HG03565 (cell line): Measurements from ENCODE around the gene GPR160.
"Not testable (repeated sequence)": the region's sequence is repeated elsewhere in the genome, so short reads cannot be mapped to it uniquely, and the experiment has no call there.

Experiments used
- ATAC-seq: cut with Tn5 transposase; IDR thresholded peaks from one replicate; pipeline ENCODE4 v1.9.1; 2021; ENCODE audit warnings: mild to moderate bottlenecking, moderate library complexity; ENCODE audit not compliant: unreplicated experiment

The GPR160 gene

DNA sequence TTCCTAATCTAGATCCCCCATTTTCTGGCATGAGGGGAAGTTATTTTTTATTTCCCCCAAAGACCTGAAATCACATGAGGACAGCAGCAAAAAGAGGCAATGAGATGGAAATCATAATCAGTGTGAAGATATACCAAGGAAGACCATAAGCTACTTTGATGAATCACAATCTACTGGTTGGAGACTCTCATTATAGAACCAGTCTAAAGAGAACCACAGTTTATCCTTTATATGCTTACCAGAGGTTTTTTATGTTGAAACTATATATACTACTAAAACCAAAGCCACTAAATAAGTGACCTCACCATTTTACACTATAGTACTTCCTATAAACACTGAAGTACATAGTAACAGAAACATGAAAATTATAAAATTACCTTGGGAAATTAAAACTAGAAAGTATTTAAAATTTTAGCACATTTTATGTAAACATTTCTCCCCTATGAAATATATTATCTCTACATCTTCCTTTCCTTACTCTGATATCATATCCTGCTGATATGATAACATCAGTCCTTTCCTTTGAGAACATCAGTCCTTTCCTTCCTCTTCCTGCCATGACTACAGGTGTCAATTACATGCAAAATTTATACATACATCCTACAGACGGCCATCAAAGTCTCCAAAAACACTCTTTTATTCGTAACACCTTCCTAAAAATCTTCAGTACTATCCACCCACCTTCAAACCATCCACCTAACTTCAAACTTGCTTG lies 71.9 kb downstream of the GPR160 start:
- ATAC-seq: no peak

DNA sequence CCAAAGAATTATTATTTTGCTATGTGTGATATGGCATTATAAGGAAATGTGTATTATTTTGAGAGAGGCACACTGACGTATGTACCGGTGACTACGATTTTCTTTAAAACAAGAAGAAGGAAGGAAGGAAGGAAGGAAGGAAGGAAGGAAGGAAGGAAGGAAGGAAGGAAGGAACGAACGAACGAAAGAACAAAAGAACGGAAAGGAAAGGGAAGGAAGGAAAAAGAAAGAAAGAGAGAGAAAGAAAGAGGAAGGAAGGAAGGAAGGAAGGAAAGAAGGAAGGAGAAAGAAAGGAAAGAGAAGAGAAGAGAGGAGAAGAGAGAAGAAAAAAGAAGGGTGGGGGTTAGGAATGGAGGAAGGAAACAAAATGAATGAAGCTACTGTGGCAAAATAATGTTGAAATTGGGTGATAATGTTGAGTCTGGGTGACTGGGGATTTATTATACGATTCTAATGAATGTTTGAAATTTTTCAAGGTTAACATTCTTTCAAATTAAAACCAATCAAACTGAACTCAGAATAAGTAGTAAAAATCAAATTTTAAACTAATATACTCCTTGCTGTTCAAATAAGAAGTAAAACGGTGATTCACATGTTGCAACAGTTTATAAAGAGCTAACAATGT lies 73.5 kb downstream of the GPR160 start:
- ATAC-seq: no peak

DNA sequence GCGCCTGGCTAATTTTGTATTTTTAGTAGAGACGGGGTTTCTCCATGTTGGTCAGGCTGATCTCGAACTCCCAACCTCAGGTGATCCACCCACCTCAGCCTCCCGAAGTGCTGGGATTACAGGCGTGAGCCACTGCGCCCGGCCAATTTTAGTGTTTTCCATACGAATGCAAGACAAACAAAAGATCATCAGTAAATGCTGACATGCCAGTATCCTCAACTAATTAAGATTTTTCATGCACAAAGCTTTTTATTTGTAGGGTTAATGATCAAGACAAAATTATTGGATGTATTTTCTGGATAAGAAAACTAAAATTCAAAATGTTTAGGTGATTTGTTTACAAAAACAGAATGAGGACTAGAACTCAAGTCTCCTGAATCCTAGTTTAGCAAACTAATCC lies 76.4 kb downstream of the GPR160 start:
- not testable (repeated sequence) for ATAC-seq

DNA sequence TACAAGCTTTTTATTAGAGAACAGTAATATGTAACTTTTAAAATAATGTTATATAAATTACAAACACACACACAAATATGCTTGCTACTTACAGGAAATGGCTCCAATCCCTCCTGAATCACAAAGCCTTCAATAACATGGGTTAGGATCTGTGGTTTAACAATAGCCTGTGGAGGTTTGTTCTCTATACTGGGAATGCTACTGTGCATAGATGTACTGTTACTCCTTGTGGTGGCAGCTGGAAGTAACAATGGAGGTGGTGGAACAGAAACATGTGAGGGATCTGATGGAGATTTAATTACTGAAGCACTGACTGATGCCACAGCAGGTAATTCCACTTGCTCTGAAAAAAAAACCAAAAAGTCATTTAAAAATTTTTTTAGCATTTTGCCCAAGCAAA lies 79.3 kb downstream of the GPR160 start:
- ATAC-seq: no peak

DNA sequence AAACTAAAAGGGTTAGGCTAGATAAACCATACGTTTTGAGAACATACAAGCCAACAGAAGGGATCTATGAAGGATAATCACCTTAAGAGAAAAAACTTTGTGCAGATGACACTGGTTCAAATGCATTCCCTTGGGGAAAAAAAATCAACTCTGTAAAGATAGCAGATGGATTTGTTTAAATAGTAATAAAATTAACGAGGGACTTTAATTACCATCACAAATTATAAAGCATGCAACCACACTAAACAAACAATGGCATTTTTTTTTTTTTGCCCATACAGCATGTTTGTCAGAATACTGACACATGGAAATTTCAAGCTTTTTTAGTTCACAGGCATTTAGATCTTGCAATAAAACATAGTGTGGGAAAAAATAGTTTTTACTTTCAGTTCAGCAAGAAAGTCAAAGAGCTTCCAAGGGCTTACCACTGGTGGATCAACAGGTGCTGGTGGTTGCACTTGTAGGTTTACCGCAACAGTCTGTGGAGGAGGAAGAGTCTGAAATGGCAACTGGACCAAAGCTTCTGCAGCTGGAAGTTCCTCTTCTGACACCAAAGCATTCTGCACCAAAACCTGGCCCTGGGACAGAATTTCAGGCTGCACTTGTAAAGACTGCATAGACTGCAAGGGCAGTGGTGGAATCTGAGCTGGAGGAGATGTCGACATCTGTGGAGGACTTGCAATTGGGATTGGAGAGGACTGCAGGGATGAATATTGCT lies 90.6 kb downstream of the GPR160 start:
- peak; percentile 85 for ATAC-seq

DNA sequence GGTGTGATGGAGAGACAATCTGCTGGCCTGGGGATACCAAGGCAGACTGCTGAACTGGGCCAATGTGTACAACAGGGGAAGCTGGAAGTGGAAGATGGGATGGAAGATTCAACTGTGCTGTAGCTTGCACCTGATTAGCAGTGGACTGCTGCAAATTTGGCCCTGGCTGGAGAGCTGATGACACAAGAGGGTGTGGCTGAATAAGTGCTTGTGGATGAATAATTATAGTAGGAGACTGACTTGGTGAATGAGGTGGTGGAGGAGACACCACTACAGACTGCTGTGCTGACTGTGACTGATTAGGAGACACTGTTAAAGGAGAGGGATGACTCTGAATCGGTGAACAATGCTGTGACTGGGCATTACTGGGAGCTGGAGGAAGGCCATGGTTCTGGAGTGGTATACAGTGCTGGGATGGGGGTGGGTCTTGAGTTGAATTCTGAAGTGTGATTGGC lies 91.2 kb downstream of the GPR160 start:
- ATAC-seq: peak; percentile 40

DNA sequence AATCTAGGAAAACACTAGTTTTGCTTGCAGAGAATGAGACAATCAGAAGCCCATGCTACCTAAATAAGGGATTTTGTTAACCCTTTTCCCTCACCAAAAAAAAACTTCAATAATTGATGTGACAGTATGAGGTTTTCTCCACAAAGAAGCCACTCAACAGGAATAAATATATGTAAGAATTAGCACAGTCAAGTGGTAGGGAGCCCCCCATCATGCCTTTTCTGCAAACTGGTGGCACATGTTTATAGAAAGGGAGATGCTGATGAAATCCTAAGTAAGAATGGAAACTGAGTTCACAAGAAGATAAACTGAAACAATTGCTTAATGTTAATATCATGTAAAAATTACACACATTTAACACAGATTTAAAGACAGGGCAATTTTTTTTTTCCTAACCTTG lies 92.7 kb downstream of the GPR160 start:
- no peak for ATAC-seq

DNA sequence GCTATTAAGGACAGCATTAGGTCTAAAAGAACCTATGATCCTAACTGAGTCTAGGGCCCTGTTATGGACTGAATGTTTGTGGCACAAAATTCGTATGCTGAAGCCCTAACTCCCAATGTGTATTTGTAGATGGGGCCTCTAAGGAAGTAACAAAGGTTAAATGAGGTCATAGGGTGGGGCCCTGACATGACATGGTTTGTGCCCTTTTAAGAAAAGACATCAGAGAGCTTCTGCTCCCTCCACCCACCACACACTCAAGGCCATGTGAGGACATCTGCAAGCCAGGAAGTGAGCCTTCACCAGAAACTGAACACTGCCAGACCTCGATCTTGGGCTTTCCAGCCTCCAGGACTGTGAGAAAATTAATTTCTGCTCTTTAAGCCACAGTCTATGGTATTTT lies 94.5 kb downstream of the GPR160 start:
- no peak for ATAC-seq
